Measurements from ENCODE around the gene SLC6A8.
"Not testable (repeated sequence)": the region's sequence is repeated elsewhere in the genome, so short reads cannot be mapped to it uniquely, and the experiment has no call there.

SLC6A8 gene

DNA sequence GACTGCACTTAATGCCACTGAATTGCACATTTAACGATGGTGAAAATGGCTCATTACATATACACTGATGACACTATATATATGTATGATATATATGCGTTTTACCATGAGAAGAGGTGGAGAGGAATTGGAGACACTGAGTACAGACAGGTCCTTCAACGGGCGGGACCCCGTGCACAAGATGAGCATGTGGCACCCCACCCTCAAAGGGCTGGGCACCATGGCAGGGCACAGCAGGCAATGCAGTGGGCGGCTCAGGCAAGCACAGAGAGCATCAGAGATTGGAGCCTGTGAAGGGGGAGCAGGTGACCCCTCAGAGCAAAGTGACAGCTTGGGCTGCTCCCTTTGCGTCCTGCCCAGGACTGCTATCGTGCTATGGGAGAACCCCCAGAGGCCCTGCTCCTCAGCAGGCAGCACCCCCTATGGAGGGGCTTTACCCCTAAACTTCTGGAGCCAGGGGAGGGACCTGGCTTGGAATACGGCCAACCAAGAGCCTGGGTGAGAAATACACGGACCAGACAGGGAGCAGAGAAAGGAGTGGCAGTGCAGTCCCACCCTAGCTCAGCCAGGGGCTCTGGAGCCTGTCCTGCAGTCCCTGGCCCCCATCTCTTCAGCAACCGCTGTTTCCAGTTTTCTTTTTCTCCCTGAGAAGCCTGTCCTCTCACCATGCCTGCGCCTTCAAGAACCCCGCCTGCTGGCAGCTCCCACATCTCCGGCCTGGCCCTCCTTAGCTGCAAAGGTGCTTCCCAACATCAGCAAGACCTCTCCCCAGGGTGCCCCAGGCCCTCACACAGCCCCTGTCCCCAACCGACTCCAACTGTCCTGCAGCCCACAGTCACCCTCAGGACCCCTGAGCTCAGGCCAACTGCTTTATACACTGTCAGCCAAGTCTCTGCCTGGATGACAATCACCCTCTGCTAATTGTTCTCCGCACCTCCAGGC, 10.5 kb downstream of the SLC6A8 start:
- DNase-seq (no peak), ATAC-seq (replicated peaks) (no peak)
- H3K9me3 Mint-ChIP-seq: no peaks in the 10 kb centered on the region
- H3K4me3 Mint-ChIP-seq: no peak overlapping the region
- no peaks in the 10 kb centered on the region for H3K27me3 Mint-ChIP-seq
- peaks cover 20% of the 10 kb centered on the region for H3K36me3 Mint-ChIP-seq (ENCODE audit: insufficient read depth)
- peak overlapping the region in 1 of 2 donors; percentile 49 for H3K27ac Mint-ChIP-seq
- H3K4me1 Mint-ChIP-seq (ENCODE audit: low read depth in 2 of 2): peaks cover 0 to 3% of the 10 kb centered on the region in 2 donors

DNA sequence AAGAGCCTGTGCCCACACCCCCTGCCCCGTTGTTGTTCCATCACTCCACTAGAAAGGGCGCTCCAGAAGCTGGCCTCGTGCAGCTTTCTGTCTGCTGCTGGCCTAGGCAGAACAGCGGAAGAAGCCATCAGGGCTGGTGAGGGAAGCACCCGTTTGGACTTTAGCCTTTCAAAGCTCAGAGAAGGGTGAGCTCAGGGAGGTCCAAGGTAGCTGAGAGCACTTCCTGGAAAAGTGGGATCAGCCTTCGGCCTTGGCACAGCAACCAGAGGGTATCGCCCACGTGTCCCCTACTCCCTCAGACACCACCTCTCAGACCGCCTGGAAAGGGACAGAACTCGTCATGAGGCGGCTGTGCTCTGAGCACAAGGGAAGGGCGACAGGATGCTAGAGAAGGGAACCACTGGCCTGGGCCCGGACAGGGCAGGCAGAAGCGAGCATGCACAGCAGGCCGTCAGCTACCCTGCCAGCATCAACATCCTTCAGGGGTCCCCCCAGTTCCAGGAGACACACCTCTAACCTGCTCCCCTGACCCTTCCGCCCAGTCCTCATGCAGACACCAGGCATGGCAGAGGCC, 11.6 kb downstream of the SLC6A8 start:
- DNase-seq; H3K27ac Mint-ChIP-seq; ATAC-seq (replicated peaks); H3K9me3 Mint-ChIP-seq; H3K4me3 Mint-ChIP-seq; H3K27me3 Mint-ChIP-seq; H3K4me1 Mint-ChIP-seq (ENCODE audit: low read depth in 2 of 2): not testable (repeated sequence)
- H3K36me3 Mint-ChIP-seq (ENCODE audit: insufficient read depth): peaks cover 18% of the 10 kb centered on the region

DNA sequence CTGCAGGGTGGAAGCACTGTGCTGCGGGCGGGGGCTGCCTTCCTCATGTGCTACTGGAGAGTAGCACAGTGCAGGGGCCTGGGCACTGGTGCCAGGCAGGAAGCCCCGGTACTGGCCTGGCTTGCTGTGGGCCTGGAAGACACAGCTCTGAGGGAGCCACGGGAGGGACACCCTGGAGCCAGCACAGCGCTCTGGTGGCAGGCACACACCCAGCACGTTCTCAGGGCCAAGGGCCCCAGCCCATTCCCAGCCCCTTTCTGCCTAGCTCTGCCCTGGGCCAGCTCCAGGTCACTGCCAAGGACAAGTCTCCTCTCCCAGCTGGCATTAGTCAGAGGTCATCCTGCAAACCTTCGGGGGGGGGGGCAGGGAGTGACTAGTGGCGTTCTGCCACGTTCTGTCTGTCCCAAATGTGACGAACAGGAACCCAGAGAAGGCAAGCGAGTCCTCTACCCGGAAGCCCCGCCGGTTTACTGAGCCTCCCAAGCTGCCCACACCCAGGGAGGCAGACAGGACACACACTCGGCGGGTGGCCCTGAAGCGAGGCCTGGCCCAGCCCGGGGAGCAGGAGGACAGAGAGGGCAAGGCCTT, 12.2 kb downstream of the SLC6A8 start:
- H3K4me3 Mint-ChIP-seq; DNase-seq; ATAC-seq (replicated peaks); H3K9me3 Mint-ChIP-seq; H3K27ac Mint-ChIP-seq; H3K27me3 Mint-ChIP-seq; H3K4me1 Mint-ChIP-seq (ENCODE audit: low read depth in 2 of 2): not testable (repeated sequence)
- H3K36me3 Mint-ChIP-seq (ENCODE audit: insufficient read depth): peaks cover 18% of the 10 kb centered on the region

DNA sequence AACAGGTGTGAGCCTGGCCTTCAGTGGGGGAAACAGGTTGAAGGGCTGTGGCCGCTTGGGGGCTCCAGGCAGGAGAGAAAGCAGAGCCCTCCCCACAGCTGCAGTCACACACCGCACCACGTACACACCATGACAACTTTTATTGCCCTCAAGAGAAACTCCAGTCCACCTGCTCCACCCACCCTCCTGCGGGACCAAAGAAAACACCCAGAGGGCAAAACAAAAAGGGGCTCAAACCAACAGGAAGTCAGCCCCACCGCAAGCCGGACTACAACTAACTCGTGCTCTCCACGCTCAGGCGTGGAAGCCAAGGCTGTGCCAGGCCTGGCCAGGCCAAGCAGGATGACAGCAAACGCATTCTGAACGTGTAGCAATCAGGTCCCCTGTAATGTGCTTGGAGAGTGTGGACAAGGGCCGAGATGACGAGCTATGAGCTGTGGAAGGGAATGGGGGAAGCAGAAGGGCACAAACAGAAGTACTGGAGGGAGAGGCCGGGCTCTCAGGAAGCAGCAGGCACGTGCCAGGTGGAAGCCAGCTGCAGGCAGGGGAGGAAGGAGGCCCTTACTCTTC, 12.7 kb downstream of the SLC6A8 start:
- no peak for DNase-seq
- no peak overlapping the region for H3K4me3 Mint-ChIP-seq
- no peak overlapping the region for H3K27ac Mint-ChIP-seq
- H3K27me3 Mint-ChIP-seq: no peaks in the 10 kb centered on the region
- no peak for ATAC-seq (replicated peaks)
- peaks cover 17% of the 10 kb centered on the region for H3K36me3 Mint-ChIP-seq (ENCODE audit: insufficient read depth)
- H3K9me3 Mint-ChIP-seq: no peaks in the 10 kb centered on the region
- peaks cover 0 to 3% of the 10 kb centered on the region in 2 donors for H3K4me1 Mint-ChIP-seq (ENCODE audit: low read depth in 2 of 2)

DNA sequence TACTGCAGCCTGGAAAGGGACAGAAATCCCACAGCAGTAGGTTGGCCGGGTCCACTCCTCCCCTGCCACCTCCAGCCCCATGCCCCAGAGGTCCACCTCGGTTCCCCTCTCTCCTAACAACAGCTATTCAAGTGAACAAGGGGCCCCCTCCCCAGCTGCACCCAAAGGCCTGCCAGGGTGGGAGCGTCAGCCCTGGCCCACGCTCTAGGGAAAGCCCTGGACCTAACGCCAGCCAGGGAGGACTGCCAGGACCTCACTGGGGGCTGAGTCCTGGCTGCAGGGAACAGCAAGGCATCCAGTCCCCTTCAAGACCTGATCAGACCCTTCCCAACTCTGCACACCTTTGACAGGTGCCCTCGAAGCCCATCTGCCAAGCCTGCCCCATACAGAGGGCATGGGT, 13.2 kb downstream of the SLC6A8 start:
- H3K36me3 Mint-ChIP-seq (ENCODE audit: insufficient read depth): peaks cover 19% of the 10 kb centered on the region
- DNase-seq (no peak), ATAC-seq (replicated peaks) (no peak)
- H3K27ac Mint-ChIP-seq: no peak overlapping the region
- peaks cover 0 to 3% of the 10 kb centered on the region in 2 donors for H3K4me1 Mint-ChIP-seq (ENCODE audit: low read depth in 2 of 2)
- no peaks in the 10 kb centered on the region for H3K27me3 Mint-ChIP-seq
- no peaks in the 10 kb centered on the region for H3K9me3 Mint-ChIP-seq
- H3K4me3 Mint-ChIP-seq: no peak overlapping the region

DNA sequence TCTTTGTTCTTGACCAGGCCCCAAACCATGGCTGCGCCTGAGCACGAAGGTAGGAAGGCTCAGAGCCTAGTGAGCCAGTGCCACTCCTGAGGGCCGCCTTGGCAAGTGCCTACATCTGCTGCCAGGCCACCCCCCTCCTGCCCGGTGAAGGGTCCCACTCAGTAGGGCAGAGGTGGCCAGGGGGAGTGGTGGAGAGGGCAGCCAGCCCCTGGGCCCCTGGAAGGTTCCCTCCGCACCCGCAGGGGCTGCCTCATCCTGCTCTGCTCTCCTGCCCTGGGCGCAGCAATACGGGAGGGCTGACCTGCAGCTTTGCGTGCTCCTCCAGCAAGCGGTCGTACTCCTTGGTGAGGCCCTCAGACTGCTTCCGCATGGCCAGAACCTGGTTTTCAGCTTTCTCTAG, 14.0 kb downstream of the SLC6A8 start:
- no peak for DNase-seq
- ATAC-seq (replicated peaks): no peak
- no peak overlapping the region for H3K27ac Mint-ChIP-seq
- H3K9me3 Mint-ChIP-seq: no peaks in the 10 kb centered on the region
- H3K4me1 Mint-ChIP-seq (ENCODE audit: low read depth in 2 of 2): peaks cover 4 to 8% of the 10 kb centered on the region in 2 donors
- H3K27me3 Mint-ChIP-seq: no peaks in the 10 kb centered on the region
- no peak overlapping the region for H3K4me3 Mint-ChIP-seq
- H3K36me3 Mint-ChIP-seq (ENCODE audit: insufficient read depth): peaks cover 23% of the 10 kb centered on the region

DNA sequence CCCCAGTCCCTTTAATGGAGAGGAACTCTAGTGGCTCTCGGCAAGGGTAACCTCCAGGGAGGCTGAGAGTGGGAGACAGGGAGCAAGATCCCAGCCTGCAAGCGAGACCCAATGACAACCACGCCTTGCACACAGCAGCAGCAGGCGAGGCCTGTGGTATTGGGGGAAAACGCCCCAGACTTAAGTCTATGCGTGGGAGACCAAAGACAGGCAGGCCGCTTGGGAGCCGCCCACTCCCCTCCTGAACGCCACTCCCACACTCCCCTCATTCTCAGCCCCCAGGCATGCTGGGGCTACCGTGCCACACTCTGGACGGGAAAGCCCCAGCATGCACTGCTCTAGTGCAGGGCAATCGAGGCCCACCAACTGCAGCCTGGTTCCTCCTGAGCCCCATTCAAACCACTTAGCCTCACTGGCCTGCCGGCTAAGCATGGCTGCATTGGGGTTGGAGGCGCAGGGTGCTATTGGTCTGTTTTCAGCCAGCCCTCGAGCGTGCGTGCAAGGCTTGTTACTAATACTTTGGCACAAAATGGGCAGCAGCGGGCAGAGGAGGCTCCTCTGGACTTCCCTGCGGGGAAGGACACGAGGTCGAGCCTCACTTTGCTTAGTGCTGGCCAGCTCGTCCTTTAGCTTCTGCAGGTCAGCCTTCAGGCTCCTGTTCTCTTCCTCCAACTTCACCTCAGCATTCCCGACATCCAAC, 14.8 kb downstream of the SLC6A8 start:
- ATAC-seq (replicated peaks): no peak
- Mint-ChIP-seq H3K36me3 (ENCODE audit: insufficient read depth) (peaks cover 19% of the 10 kb centered on the region), H3K9me3 (no peaks in the 10 kb centered on the region), H3K27ac (no peak overlapping the region), H3K27me3 (no peaks in the 10 kb centered on the region), H3K4me1 (ENCODE audit: low read depth in 2 of 2) (peaks cover 4 to 9% of the 10 kb centered on the region in 2 donors), H3K4me3 (no peak overlapping the region)
- no peak for DNase-seq

DNA sequence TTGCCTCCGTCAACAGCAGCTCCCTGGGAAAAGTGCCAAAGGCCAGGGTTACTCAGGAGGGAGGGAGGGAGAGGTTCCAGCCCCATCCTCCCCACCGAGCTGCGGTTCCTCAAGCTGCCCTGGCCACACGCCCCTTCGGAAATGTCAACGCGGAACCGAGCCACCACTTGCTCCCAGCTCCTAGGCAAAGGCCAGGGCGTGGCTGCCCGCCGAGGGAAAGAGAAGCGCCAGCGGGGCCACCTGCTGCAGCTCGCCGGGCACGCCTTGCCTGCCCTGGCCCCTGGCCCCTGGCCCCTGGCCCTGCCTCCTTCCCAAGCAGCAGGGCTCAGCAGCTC, 15.3 kb downstream of the SLC6A8 start:
- Mint-ChIP-seq H3K9me3 (no peaks in the 10 kb centered on the region), H3K4me1 (ENCODE audit: low read depth in 2 of 2) (peaks cover 4 to 9% of the 10 kb centered on the region in 2 donors), H3K4me3 (no peak overlapping the region), H3K36me3 (ENCODE audit: insufficient read depth) (peaks cover 22% of the 10 kb centered on the region), H3K27me3 (no peaks in the 10 kb centered on the region), H3K27ac (no peak overlapping the region)
- no peak for DNase-seq
- ATAC-seq (replicated peaks): no peak

DNA sequence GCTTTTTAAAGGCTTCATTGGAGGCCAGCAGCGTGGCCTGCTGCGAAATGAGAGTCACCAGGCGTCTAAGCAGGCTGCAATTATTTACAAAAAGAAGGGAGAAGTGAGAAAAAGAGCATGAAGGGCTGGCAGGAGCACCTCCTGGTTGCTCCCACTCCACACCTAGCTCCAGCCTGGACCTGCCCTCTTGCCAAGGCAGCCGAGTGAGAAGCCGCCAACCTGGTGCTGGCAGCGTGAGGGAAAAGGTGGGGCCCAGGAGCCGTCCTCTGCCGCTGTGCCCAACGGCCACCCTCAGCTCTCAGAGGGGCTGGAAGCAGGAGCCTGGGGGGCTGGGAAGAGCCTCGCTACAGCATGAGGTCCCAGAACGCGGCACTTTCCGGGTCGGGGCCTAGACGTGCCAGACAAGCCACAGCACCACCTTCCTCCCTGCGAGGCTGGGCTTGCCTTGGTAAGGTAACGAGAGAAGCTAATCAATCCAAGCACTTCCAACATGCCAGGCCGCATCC, 16.3 kb downstream of the SLC6A8 start:
- peaks cover 4 to 7% of the 10 kb centered on the region in 2 donors for H3K4me1 Mint-ChIP-seq (ENCODE audit: low read depth in 2 of 2)
- H3K4me3 Mint-ChIP-seq: no peak overlapping the region
- no peaks in the 10 kb centered on the region for H3K9me3 Mint-ChIP-seq
- no peaks in the 10 kb centered on the region for H3K27me3 Mint-ChIP-seq
- no peak for ATAC-seq (replicated peaks)
- DNase-seq: no peak
- no peak overlapping the region for H3K27ac Mint-ChIP-seq
- H3K36me3 Mint-ChIP-seq (ENCODE audit: insufficient read depth): peaks cover 22% of the 10 kb centered on the region

DNA sequence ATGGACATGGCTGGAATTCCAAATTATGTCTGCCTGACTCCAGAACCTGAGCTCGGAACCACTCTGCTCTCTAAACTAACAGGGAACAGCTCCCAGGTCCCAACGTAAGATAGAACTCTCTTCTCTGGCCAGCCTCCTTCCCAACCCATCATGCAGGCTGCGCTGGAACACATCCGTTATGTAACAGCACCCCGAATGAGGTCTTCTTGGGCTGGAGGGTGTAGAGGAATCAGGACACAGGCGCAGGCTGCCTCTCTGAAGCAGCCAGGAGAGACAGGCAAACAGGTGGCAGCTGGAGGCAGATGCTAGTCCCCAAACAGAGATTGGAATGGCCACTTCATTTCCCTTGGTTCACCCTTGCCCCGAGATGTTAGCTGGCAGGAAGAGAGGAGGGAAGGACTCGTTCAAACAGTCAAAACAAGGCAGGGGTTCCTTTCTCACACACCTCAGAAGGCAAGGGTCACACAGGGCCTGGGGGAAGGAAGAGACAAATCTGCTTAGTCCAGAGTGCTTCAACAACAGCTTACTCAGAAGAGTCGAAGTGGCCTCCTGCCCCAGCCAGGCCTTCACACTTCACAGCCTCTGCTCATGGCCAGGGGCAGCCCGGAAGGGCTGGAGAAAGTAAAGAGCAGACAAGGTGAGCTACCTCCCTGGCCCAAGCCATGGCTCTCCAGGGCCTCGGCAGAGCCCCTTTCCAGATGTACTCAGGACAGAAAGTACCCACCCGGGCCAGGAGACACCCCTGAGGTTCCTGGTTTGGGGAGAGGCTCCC, 17.1 kb downstream of the SLC6A8 start:
- H3K9me3 Mint-ChIP-seq; ATAC-seq (replicated peaks); H3K4me3 Mint-ChIP-seq; H3K4me1 Mint-ChIP-seq (ENCODE audit: low read depth in 2 of 2); DNase-seq; H3K27me3 Mint-ChIP-seq: not testable (repeated sequence)
- H3K27ac Mint-ChIP-seq: peak overlapping the region in 1 of 2 donors; percentile 28
- peaks cover 19% of the 10 kb centered on the region for H3K36me3 Mint-ChIP-seq (ENCODE audit: insufficient read depth)

DNA sequence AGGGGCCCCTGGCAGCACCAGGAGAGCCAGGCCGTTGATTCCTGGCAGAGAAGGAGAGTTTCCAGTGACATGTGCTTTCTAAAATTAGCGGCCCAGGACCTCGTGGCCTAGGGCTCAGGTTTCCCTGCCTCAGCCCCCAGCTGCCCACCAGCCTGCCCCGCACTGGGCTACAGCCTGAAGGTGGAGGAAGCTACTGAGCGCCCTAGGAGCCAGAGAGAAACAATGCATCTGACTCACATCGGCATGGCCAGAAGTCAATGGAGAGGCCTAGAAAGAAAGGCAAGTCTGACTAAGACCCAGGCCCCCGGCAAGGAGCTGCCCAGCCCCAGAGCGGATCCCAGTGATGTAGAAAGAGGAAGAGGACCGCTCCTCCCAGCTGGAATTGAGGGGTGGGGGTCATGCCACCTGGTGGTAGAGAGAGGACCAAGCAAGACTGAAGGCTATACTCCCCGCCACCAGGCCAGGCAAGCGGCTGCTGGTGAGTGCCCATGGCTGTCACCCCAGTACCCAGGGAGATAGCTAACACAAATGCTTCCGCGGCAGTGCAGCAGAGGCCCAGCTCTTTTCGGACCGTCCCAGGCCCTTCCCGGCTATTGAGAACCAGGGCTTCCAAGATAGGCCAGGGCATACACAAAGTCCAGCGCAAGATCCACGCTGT, 17.8 kb downstream of the SLC6A8 start:
- Mint-ChIP-seq H3K4me1 (ENCODE audit: low read depth in 2 of 2) (peaks cover 7 to 10% of the 10 kb centered on the region in 2 donors), H3K36me3 (ENCODE audit: insufficient read depth) (peaks cover 18% of the 10 kb centered on the region), H3K27ac (peak overlapping the region in 1 of 2 donors; percentile 10)
- H3K4me3 Mint-ChIP-seq; H3K27me3 Mint-ChIP-seq; DNase-seq; H3K9me3 Mint-ChIP-seq; ATAC-seq (replicated peaks): not testable (repeated sequence)

DNA sequence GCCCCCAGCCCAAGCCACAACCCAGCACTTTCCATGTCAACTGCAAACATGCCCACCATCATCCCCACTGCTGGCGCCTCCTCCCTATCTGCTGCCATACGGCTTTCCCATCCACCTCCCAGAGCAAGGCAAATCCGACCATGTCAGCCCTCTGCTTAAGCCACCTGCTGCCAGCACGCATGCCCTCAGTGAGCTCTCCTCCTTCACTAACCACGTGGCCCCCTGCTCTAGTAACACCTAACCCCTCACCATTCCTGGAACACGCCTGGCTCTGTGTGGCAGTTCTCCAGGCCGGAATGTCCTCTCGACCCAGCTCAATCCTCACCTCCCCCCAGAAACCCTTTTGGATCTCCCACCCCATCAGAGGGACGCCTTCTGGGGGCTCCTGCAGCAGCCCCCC, 19.1 kb downstream of the SLC6A8 start:
- DNase-seq (no peak), ATAC-seq (replicated peaks) (no peak)
- Mint-ChIP-seq H3K27ac (peak overlapping the region; percentile 57 to 86), H3K9me3 (no peaks in the 10 kb centered on the region), H3K36me3 (ENCODE audit: insufficient read depth) (peaks cover 25% of the 10 kb centered on the region), H3K4me1 (ENCODE audit: low read depth in 2 of 2) (peaks cover 7 to 10% of the 10 kb centered on the region in 2 donors), H3K4me3 (no peak overlapping the region), H3K27me3 (no peaks in the 10 kb centered on the region)
